ENCODE measurements around the gene AEN.

Gene AEN, protein sequence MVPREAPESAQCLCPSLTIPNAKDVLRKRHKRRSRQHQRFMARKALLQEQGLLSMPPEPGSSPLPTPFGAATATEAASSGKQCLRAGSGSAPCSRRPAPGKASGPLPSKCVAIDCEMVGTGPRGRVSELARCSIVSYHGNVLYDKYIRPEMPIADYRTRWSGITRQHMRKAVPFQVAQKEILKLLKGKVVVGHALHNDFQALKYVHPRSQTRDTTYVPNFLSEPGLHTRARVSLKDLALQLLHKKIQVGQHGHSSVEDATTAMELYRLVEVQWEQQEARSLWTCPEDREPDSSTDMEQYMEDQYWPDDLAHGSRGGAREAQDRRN

DNA sequence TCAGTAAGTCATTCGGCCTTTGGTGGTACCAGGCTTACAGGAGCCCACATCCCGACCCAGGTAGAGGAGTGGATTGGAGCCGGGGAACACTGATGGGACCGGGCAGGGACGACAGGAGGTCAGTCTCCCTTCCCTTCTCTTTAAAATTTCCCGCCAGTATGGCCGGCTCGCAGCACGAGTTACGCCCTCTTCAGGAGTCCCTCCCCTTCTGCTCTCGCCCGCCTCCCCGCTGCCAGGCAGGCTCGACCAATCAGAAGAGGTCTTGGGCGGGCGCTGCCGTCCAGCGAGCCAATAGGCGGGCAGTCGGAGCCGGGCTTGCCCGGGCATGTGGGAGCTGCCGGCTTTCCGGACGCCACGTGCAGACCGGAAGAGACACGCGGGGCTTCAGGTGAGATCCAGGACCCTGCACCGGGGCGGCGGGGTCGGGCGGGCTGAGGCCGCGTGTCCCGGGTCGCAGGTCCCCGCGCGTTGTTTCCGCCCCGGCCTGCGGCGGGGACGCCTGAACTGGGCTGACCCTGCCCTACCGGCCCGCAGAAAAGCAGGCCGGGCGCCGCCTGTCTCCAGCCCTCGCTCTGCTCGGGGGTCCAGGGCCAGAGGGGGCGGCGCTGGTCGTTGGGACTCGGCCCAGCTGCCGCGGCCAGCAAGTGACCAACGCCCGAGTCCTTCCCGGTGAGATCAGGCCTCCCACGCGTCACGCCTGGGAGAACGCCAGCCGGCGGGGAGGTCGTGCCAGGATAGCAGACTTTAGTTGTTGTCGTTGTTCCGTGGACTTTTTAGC, at the start of gene AEN:
Gene AEN (plus strand): TSS at position 346 of the 778 bp plus-strand sequence. CDS start 4,870 bp downstream, outside the sequence.
- peak; percentile 99 for DNase-seq (ENCODE audit: low spot score)

DNA sequence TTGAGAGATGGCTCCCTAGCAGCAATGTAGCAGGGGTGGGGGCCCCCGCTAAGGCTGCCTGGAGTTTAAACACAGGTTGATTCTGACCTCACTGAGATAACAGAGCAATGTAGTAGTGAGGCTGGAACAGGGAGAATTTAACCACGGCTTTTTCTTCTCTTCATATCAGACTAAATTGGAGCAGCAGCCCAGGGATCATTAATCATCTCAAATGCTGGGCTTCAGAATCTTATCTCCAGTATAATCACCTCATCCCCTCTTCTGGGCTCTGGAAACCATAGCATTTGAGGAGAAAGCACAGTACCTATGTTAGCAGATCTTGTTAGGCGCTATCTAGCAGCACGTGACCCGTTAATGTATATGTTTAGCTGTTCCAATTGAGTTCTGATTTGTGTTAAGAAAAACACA, 49.3 kb upstream of the AEN start:
- no peak for DNase-seq (ENCODE audit: low spot score)

DNA sequence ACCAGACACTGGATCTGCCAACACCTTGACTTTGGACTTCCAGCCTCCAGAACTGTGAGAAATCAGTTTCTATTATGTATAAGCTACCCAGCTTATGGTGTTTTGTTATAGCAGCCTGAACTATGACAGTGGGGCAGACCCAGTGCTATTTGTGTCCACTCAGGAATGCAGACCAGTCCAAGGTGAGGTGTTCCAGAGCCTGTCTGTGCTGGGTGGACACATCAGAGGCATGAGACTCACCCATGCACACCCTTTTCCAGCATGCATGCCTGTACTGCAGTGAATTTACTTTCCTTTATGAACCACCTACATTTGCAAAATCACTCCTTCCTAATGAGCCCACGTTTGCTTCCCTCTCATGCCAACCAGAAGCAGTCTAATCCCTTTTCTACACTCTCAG, 47.1 kb upstream of the AEN start:
- no peak for DNase-seq (ENCODE audit: low spot score)

DNA sequence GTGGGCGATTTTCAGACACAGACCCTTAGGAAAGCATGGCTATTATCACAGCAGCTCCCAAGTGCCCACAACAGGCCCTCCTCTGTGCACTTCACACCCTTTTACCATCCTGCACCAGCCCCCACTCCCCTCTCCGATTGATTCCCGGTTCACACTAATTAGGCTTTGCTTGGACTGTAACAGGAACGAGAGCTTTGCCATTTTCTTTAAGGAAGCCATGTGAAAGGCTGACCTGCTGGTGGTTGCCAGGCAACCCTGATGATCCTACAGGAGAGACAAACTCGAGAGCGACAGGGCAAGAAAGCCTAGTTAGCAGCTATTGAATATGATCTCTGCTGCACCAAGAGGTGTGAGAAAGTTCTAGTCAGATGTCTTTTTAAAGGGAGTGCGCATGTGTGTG, 46.5 kb upstream of the AEN start:
- DNase-seq (ENCODE audit: low spot score) = no peak

DNA sequence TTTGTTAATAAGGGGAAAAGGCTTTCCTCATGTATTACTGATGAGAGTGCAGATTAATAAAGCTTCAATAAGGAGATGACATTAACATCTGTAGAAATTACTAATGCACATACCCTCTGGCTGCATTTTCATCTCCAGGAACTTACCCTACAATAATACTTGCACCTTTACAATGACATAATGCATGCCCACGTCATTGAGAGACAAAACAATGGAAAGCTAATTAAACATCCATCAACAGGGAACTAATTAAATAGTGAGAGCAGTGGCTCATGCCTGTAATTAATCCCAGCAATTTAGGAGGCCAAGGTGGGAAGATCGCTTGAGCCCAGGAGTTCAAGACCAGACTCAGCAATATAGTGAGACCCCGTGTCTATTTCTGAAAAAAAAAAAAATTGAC, 41.8 kb upstream of the AEN start:
- DNase-seq (ENCODE audit: low spot score) = no peak

DNA sequence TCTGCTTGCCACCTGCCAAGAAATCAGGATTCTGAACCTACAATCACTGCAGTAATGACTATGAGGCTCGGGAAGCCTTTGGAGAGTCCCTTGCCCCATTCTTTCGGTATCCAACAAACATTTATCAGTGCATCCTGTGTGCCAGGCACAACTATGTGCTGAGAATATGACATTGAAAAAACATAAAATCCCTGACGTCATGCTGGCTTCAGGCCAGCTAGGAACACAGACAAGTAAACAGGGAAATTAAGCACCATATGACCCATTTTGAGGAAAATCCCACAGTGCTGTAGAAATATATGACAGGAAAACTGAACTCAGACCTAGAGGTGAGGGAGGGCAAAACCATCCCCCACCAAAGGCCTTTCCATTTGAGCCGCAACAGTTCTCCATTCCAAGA, 40.6 kb upstream of the AEN start:
- DNase-seq (ENCODE audit: low spot score) = no peak

DNA sequence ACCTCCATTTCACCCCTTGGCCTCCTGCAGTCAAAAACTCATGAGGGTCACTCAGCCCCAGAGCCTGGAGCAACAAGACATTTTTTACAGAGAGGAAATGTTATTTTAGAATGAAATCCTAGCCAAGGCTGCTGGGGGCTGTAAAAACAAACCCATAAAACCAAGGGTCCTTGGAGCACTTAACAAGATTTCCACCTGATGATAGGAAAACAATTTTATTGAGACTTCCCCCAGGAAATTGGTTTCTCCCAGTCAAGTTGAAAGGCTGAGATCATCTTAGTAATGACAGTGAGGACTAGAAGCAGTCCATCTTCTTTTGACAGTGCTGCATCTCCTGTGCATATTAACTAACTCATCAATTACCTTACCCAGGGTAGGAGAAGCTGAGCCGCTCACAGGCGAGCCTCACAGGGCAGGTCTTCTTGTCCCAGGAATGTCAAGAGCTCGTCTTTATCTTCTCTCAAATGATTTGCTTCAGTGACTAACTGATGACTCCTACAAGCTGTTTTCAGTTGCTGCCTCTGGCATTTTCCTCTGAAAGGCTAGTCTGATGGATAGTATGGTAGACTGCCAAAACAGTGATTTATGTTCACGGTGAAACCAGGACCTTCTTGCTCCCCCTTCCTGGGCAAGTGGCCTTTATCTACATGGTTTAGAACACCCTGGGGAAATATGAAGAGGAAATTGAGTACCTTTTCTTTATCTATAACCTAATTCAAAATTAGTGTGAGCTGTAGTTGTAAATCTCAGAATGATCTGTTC, 34.6 kb upstream of the AEN start:
- DNase-seq (ENCODE audit: low spot score) = no peak

DNA sequence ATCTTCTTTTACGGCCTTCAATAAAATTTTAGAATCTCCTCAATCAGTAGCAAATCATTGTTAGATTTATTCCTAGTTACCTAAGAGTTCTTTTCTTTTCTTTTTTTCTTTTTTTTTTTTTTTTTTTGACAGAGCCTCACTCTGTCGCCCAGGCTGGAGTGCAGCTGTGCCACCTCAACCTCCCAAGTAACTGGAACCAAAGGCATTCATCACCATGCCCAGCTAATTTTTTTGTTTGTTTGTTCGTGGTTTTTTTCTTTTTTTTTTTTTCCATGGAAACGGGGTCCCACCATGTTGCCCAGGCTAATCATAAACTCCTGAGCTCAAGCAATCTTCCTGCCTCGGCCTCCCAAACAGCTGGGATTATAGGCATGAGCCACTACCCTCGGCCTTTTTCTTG, 30.4 kb upstream of the AEN start:
- DNase-seq (ENCODE audit: low spot score) = no peak

DNA sequence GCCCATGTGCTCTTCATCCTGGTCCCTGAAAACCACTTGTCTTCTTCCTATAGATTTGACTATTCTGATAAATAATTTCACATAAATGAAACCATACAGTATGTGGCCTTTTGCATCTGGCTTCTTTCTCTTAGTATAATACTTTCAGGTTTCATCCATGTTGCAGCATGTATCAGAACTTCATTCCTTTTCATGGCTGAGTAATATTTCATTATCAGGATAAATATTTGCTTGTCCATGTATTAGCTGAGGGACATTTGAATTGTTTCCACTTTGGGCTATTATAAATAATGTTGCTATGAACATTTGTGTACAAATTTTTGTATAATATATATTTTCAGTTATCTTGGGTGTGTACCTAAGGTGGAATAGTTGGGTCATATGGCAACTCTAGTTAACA, 29.8 kb upstream of the AEN start:
- DNase-seq (ENCODE audit: low spot score) = no peak

DNA sequence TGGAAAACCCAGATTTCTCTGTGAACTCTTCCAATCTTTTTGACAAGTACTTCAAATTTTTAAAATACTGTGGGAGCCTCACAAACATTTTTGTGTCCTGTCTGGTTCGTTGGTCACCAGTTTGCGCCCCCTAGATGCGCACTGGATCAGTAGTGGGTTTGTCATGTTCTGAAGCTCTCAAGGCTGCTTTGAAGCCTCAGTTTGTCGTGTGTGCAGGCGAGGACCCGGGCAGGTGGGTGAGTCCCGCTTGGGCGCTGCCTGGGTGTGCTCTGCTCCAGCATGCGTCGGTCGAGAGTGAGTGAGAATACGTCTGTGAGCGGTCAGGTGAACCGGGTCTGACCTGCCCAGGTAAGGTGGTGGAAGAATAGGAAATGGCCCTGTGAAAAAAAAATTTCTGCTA, 17.3 kb upstream of the AEN start:
- DNase-seq (ENCODE audit: low spot score) = no peak

DNA sequence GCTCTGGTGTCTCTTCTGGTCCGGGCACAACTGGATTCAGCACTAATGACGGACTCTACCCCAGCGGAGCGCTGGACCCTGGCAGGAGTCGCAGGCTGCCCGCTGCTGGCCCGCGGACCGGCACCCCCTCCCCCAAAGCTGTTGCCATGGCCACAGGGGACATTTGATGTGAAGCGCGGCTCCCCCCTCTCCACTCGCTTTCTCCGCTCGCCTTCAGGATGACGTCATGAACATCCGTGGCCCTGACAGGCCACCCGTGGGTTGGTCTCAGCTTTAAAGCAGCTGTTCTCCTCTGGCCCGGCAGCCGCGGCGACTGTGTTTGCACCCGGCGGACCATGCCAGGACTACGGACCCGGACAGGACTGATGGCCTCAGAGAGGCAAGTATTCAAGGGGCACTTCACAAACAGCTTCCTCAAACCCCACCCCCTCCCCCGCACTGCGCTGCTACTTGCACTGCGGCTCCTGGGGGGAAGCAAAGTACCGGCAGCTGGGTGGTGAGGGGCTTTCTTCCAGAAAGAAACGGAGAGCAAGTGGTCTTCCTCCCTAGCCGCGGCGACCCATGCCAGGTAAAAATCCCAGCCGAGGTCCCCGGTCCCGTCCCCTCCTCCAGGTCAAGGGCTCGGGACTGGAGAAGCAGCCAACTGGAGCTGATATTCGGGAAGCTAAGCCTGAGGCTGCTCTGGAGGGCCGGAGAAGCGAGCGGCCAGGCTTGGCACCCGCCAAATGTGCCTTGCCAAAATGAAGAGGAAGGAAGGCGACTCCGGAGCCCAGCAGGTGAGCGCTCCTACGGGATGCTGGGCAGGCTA, 16.6 kb upstream of the AEN start:
- no peak for DNase-seq (ENCODE audit: low spot score)

DNA sequence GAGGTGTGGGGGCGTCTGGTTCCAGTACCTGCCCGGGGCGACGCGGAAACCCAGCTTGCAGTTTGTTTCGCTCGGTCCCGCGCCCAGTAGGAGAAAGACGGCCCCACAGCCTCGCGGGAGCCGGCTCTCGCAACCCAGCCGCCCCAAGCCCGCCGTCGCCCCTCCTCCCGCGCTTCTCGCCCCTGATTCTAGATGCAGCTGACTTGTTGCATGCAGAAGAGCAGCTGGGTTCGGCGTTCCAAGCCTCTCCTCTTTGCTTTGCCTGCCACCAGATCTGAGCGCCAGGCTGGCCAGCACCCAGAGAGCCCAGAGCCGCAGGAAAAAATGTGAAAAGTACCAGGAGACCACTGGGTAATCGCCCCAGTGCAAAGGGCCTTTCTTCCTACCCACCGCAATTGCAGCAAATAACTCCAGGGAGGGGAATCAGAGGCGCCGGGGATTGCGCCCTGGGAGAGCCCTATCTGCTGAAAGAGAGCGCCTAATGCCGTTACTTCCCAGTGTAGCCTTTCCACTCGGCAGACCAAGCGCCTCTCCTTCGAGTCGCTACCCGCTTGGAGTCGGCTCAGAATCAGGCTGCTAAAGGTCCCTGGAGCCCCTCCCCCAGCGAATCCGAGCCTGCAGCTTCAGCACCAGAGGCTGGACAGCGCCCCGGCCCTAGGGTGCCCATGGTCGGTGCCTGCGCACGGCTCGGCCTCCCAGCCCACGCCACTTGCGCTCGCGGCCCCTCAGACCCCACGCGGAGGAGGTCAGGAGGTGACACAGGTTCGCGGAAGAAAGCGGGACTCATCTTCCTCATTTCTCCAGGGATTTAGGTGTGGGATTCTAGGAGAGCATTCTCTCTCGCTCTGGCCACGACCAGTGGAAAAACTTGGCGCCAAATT, 15.7 kb upstream of the AEN start:
- no peak for DNase-seq (ENCODE audit: low spot score)

DNA sequence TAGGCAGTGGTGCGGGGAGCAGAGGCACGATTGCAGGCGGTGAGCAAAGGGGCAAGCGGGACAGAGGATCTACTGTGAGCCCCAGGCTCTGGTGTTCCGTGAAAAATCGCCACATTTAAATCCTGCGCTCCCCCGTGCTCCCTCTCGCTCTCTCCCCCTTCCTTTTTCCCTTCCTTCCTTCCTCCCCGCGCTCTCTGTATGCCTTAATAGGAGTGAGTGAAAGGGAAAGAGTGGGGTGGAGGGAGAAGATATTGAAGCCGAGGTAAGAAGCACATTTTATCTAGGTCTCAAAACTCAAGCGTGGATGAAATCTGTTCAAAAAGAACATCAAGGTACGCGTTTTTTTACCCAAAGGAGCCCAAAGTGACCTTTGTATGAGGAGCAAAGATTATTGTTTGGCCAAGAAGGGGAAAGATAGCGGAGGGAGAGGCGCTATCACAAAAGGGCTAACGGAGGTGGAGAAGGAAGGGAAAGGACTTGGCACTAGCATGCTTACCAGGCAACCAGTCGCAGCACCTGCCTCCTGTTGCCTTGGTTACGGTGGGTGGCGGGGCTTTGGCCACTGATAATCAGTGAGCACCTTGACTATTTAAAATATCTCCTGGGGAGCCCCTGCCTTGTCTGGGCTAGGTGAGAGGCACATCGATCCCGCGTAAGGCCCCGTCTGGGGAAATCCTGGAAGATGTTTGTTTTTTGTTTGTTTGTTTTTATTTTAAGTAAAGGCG, 14.9 kb upstream of the AEN start:
- no peak for DNase-seq (ENCODE audit: low spot score)

DNA sequence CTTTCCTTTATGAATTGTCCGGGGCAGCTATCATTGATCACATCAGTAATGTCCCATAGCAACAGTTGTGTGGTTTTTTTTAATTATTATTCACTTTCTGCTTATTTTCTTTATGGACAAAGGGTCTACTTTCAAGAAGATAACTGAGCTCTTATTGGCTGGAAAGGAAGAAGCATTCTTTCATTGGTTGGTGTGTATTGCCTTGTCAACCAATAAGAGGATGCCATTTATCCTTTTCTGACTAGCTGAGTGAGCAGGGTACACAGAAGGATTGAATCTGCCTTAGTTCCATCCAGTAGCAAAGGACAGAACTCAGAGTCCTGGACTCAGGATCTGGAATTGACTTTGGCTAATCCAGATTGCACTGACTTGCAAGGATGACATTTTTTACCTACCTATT, 13.2 kb upstream of the AEN start:
- DNase-seq (ENCODE audit: low spot score) = no peak

DNA sequence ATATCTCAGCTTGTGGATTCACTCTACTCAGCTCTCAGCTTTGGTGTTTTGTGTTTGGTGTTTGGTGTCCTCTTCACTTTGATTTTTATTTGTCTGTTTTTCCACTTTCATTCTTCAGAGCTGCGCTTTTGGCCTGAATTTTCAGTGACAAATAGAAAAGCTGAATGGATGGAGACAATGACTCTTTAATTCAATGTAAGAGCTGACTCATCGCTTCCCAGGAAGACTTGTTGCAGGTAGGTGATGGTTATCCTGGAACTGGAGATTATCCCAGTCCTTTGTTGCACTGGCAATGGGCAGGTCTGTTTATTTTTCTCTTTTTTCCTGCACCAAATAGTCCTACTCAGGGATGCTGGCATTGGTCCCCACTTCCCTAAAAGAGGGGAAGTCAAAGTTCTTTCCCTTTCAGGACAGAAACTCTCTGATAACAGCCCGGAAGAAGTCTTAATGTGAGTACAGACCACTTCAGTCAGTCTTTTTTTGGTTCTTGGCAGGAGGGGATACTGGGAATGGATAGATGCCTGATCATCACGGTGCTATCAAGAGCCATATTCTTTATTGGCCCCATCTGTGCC, 12.4 kb upstream of the AEN start:
- DNase-seq (ENCODE audit: low spot score) = no peak

DNA sequence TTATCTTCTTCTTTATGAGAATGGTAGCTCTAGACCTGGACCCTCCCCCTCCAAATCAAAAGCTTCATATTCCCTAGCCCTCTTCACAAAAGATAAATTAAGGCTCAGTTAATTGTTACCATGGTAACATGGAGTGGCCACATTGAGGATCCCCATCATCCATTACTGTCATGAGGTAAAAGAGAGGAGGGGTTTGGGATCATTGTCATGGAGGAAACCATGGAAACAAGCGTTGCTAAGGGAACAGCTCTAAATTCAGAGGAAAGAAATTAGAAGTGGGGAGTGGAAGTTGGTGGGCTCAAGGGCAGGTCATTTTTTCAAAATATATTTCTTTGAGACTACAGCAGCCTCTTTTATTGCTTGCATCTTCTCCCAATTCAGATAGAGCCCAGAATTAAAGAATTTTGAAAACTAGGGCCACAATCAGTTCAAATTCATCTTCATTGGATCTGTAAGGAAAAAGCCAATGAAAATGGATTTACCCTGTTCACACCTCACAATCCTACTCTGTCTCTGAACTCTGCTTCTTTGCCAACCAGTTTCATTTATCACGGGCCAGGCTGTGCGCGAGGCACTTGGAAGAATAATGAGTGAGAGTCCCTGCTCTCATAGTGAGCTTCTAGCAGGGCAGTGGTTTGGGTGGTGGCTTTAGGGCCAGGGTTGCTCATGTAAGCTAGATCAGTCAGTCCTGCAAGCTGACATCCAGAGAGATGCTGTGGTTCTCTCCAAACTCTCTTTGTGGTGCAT, 11.6 kb upstream of the AEN start:
- DNase-seq (ENCODE audit: low spot score) = no peak

DNA sequence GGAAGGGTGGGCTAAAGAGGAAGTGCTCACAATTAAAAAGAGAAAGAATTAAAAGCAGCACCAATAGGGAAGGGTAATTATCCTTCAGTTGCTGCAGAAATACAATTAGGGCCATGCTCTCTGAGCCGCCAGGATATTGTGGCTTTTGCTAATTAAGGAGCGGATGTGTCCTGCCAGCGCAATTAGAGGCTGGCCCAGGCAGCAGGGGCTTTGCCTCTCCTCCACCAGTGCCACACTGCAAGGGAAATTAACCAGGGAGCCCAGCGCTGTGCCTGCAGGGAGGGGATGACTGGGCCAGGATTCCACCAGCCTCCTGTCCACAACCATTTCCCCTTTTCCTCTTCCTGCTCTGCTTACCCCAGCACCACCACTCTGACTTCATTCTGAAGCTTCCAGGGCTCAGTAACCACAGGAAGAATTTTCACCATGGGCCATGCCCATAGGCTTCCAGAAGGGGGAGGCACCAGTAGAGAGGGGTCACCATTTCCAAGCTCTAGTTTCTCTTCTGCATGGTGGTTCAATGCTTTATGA, 10.4 kb upstream of the AEN start:
- no peak for DNase-seq (ENCODE audit: low spot score)

DNA sequence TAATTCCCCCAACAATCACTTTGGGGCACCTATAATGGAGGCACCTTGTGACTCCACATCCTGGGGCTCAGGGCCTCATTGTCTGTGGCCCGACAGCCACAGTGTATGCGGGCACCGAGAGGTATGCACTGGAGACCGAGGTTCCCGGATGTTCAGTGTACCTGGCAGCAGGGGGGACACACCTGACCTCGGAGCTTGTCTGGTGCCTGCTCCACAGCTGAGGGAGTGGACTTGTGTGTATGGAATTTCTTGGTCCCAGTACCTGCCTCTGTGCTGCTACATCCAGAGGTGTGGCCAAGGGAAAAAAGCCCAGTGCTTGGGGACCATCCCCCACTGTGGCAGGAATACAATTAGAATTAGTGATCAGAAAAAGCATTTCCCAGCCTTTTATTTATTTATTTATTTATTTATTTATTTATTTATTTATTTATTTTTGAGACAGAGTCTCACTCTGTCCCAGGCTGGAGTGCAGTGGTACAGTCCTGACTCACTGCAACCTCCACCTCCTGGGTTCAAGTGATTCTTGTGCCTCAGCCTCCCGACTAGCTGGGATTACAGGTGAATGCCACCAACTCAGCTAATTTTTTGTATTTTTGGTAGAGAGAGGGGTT, 8.8 kb upstream of the AEN start:
- DNase-seq (ENCODE audit: low spot score) = no peak

Measured in HuH-7.5 (cell line).